Heart right ventricle (tissue), 16 donors: Measurements from ENCODE around the gene GMPR. TPM values are rescaled to one million over a fixed set of nuclear protein-coding genes. Genes with fewer than 3 reads are reported as not detected.

ENCODE experiments used
- ATAC-seq, 8 donors: fragments of 200-7000 bp; cut with Tn5 transposase; one replicate each; pipeline ENCODE4 v1.9.1; 2020; ENCODE audit warnings: mild to moderate bottlenecking in 8 of 8, moderate library complexity in 8 of 8, moderate number of reproducible peaks in 1 of 8
- DNase-seq, 2 donors: peaks; one replicate each; pipeline ENCODE4 v3.0.0-alpha.2; 2020
- H3K27ac ChIP-seq, 10 donors: fragments of 200-600 bp; sonication (generic) in 2 of 10; one replicate each; pipeline versions ENCODE4 v1.5.0 to v1.8.0; 2020 to 2022; ENCODE audit warnings: mild to moderate bottlenecking in 3 of 10
- H3K27me3 ChIP-seq, 7 donors: fragments of 200-600 bp; one replicate each; pipeline ENCODE4 v1.8.0; 2021 to 2022; ENCODE audit warnings: mild to moderate bottlenecking in 2 of 7
- H3K36me3 ChIP-seq, 9 donors: fragments of 200-600 bp; sonication (generic) in 1 of 9; one replicate each; pipeline versions ENCODE4 v1.5.0 to v1.8.0; 2020 to 2022; ENCODE audit warnings: mild to moderate bottlenecking in 2 of 9
- H3K4me1 ChIP-seq, 9 donors: fragments of 200-600 bp; sonication (generic) in 1 of 9; one replicate each; pipeline versions ENCODE4 v1.5.0 to v1.8.0; 2020 to 2022; ENCODE audit warnings: mild to moderate bottlenecking in 4 of 9
- H3K4me3 ChIP-seq, 10 donors: fragments of 200-600 bp; sonication (generic) in 2 of 10; one replicate each; pipeline versions ENCODE4 v1.5.0 to v1.8.0; 2020 to 2022; ENCODE audit warnings: mild to moderate bottlenecking in 7 of 10, moderate library complexity in 2 of 10
- H3K9me3 ChIP-seq, 11 donors: fragments of 200-600 bp in 10 of 11; sonication (generic) in 2 of 11; one replicate each; pipeline versions ENCODE4 v1.5.0 to v1.8.0; 2013 to 2022; ENCODE audit warnings: mild to moderate bottlenecking in 2 of 11, control low read depth in 1 of 11, moderate library complexity in 1 of 11
- WGBS, 2 donors: extraction: QIAGEN DNeasy Blood & Tissue Kit; methylation state at CpG; one replicate each; pipeline ENCODE4 v1.1.7; 2013; ENCODE audit warnings: inconsistent platforms in 1 of 2; 5-methylcytosine and 5-hydroxymethylcytosine counted together
- intact Hi-C, 10 donors: fragments of 100-400 bp; cut with DNase I; formaldehyde crosslinking; loops; one replicate each; pipeline versions ENCODE4 v1.11.1 to v1.14.2; 2022
- polyA plus RNA-seq, 2 donors: library from polyadenylated mRNA; stranded (reverse); fragments of 200-250 nt; gene quantifications; one replicate each; pipeline ENCODE4 v1.2.3, GENCODE V29; 2013
- total RNA-seq, 10 donors: library from RNA; stranded (reverse); fragmentation: NEBNext Ultra II Directional in 3 of 10; extraction: Animal tissue kit (Norgen Biotek cat#: 25700) in 3 of 10; gene quantifications; one replicate each; pipeline versions ENCODE4 v1.2.1 to v1.2.4, GENCODE V29; 2021 to 2023
- TF ChIP-seq, protein P1 (sequence below), 9 donors: fragments of 200-600 bp; sonication (generic) in 2 of 9; IDR thresholded peaks; one replicate each; pipeline versions ENCODE4 v1.5.0 to v1.8.0; 2021 to 2022; ENCODE audit warnings: antibody characterized with exemption in 9 of 9, mild to moderate bottlenecking in 5 of 9, moderate library complexity in 1 of 9
- donor health status: Arrhythmogenic right ventricular cardiomyopathy.
- donor health status: ischemic (EF 13 %, LVEDD 7.1; RV severe dilation, severe dysfunction).
- donor health status: healthy with polysubstance abuse.
- donor health status: DM: no; HTN: yes; CAD: no.
- donor health status: DM: no; HTN: no; CAD: no.
- donor health status: ischemic (EF 25% LVEDD 6.9; RV normal size, moderate dysfunction).
- donor health status: ischemic (EF 25% LVEDD 5.7; RV mildly dilated, moderate dysfunction).
- donor health status: healthy.
- donor health status: DM: yes; HTN: yes; CAD: no.
- donor health status: Ischemic cardiomyopathy.
- donor health status: ischemic (EF 35%, LVEDD 5.7; RV mildly dilated, moderate dysfunction).
- donor health status: nonischemic (EF 11% LVEDD 7.7; RV severe dilation, severe dysfunction).
- donor health status: DM: yes; HTN: yes; CAD: no.
- donor health status: PGD.
- donor health status: ischemic (EF 29% LVEDD 5.4; RV normal size, mild dysfunction).
- donor health status: nonischemic (EF 23%, LVEDD 6.1; RV moderate dilation, normal function).

GMPR gene
- total and polyA plus RNA-seq, 12 donors = 74.1 to 334 (median 104) TPM

DNA sequence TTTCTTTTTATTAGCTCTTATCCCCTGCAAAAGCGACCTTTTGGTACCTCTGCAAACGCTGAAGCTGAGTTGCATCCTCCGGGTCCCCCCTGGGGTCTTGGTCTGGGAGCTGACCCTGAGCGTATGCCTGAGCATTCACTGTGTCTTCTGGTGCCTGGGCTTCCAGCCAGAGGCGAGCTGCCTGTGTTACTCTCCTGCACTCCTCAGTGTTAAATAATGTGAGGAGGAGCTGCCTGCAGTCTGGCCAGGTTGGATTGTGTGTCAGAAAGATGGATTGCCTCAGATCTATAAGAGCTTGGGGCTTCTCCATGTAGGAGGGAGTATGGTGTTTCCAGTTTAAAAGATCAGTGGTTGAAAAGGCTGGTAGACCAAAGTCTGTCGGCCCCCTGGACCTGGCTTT lies 8.7 kb upstream of the GMPR start:
- H3K27me3 ChIP-seq = peaks cover 0 to 18% (median 0%) of the 10 kb centered on the region in 7 donors
- H3K4me1 ChIP-seq = peaks cover 0 to 20% (median 13%) of the 10 kb centered on the region in 9 donors
- DNase-seq (no peak), ATAC-seq (peak in 5 of 8 donors; percentile 32 to 67 (median 52))
- no peak overlapping the region for H3K27ac ChIP-seq
- peaks cover 0 to 3% (median 0%) of the 10 kb centered on the region in 11 donors for H3K9me3 ChIP-seq
- WGBS, 2 donors = 23 to 32% methylated on average over 6 of the region's 6 CpGs
- H3K36me3 ChIP-seq = no peaks in the 10 kb centered on the region
- intact Hi-C loops = loop anchor here in 1 of 10 donors (10.0 kb wide), 1 partner anchor 95 kb away; no protein-coding TSS in a partner anchor
- TF ChIP-seq, protein P1, sequence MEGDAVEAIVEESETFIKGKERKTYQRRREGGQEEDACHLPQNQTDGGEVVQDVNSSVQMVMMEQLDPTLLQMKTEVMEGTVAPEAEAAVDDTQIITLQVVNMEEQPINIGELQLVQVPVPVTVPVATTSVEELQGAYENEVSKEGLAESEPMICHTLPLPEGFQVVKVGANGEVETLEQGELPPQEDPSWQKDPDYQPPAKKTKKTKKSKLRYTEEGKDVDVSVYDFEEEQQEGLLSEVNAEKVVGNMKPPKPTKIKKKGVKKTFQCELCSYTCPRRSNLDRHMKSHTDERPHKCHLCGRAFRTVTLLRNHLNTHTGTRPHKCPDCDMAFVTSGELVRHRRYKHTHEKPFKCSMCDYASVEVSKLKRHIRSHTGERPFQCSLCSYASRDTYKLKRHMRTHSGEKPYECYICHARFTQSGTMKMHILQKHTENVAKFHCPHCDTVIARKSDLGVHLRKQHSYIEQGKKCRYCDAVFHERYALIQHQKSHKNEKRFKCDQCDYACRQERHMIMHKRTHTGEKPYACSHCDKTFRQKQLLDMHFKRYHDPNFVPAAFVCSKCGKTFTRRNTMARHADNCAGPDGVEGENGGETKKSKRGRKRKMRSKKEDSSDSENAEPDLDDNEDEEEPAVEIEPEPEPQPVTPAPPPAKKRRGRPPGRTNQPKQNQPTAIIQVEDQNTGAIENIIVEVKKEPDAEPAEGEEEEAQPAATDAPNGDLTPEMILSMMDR (IDR thresholded peaks at IDR 0.05) = no peak
- no peak overlapping the region for H3K4me3 ChIP-seq

DNA sequence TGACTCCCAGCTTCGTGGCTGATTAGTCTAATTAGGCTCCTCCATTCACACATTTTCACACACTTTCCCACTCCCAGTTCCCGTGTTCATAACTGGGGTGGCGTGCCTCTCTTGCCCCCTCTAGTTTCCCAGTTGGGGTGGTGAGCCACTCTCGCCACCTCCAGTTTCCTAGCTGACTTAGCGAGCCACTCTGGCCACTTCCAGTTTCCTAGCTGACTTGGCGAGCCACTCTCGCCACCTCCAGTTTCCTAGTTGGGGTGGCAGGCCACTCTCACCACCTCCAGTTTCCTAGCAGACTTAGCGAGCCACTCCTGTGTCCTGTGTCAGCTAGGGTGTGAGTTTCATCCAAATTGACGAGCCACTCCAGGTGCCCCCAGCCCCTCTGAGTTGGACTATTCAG lies 7.4 kb upstream of the GMPR start:
- no peak for DNase-seq
- intact Hi-C loops = loop anchor here in 1 of 10 donors (10.0 kb wide), 1 partner anchor 94 kb away; no protein-coding TSS in a partner anchor
- Histone ChIP-seq H3K27me3 (peaks cover 0 to 18% (median 0%) of the 10 kb centered on the region in 7 donors), H3K4me1 (peaks cover 0 to 22% (median 14%) of the 10 kb centered on the region in 9 donors), H3K4me3 (no peak overlapping the region), H3K27ac (peak overlapping the region in 1 of 10 donors; percentile 10), H3K36me3 (no peaks in the 10 kb centered on the region), H3K9me3 (no peaks in the 10 kb centered on the region)
- TF ChIP-seq, protein P1 (IDR thresholded peaks at IDR 0.05) = no peak
- 87 to 91% methylated on average over 9 of the region's 9 CpGs for WGBS, 2 donors
- no peak for ATAC-seq

GRCh38 chr6:16232086-16232485 lies 6.3 kb upstream of the GMPR start:
- no peaks in the 10 kb centered on the region for H3K36me3 ChIP-seq
- intact Hi-C loops = loop anchor here in 1 of 10 donors (10.0 kb wide), 1 partner anchor 93 kb away; no protein-coding TSS in a partner anchor
- H3K4me1 ChIP-seq = peaks cover 0 to 34% (median 25%) of the 10 kb centered on the region in 9 donors
- no peak overlapping the region for H3K27ac ChIP-seq
- no peak overlapping the region for H3K4me3 ChIP-seq
- DNase-seq (no peak), ATAC-seq (no peak)
- TF ChIP-seq, protein P1 (IDR thresholded peaks at IDR 0.05) = no peak
- H3K27me3 ChIP-seq = peaks cover 0 to 18% (median 0%) of the 10 kb centered on the region in 7 donors
- H3K9me3 ChIP-seq = no peaks in the 10 kb centered on the region
- 97% methylated on average over 5 of the region's 5 CpGs for WGBS, 2 donors

DNA sequence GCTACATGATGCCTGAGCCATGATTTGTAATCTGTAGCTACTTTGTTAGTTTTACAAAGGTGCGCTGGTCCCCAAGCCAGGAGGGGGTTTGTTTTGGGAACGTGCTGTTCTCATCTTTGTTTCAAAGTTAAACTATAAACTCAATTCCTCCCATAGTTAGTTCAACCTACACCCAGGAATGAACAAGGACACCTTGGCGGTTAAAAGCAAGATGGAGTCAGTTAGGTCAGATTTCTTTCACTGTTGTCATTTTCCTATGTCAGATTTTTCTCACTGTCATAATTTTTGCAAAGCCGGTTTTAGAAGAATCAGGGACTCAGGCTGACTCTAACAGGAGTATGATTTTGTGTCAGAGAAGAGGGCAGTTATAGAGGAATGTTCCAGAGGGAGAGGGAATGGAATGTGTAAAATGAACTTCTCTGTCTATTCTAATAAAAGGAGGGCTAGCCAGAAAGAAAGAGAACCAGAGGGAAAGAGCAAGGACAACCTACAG lies 2.3 kb upstream of the GMPR start:
- TF ChIP-seq, protein P1 (IDR thresholded peaks at IDR 0.05) = no peak
- intact Hi-C loops = loop anchor here in 3 of 10 donors (5.0 to 10.0 kb wide), 4 partner anchors 41 to 91 kb away; no protein-coding TSS in a partner anchor
- peak overlapping the region in 3 of 10 donors; percentile 8 to 27 (median 15) for H3K4me3 ChIP-seq

More for the DNA sequence above, 2.3 kb upstream of the GMPR start:
- Histone ChIP-seq H3K27me3 (peaks cover 0 to 4% (median 0%) of the 10 kb centered on the region in 7 donors), H3K9me3 (no peaks in the 10 kb centered on the region), H3K27ac (peak overlapping the region in 5 of 10 donors; percentile 8 to 64 (median 31)), H3K36me3 (no peaks in the 10 kb centered on the region), H3K4me1 (peaks cover 0 to 47% (median 26%) of the 10 kb centered on the region in 9 donors)
- 85 to 87% methylated on average over 4 of the region's 4 CpGs for WGBS, 2 donors
- DNase-seq (no peak), ATAC-seq (no peak)
